Activated CD4-positive, alpha-beta T cell treated with anti-CD3 and anti-CD28 coated beads, Interleukin-2, amount 10 ng/mL, durations not matched to agents 24 days and 14 days (primary cell): ENCODE data around the gene SMIM9. TPM values are rescaled to one million over a fixed set of nuclear protein-coding genes. Genes with fewer than 3 reads are reported as not detected.

Experiments used
- DNase-seq: peaks from one replicate; pipeline ENCODE4 v3.0.0; 2022
- H3K27ac Mint-ChIP-seq: one replicate; pipeline ENCODE4 v1.8.0; 2022; ENCODE audit warnings: mild to moderate bottlenecking, mixed read lengths
- H3K27me3 Mint-ChIP-seq: one replicate; pipeline ENCODE4 v1.8.0; 2022; ENCODE audit warnings: mixed read lengths
- H3K36me3 Mint-ChIP-seq: one replicate; pipeline ENCODE4 v1.8.0; 2022; ENCODE audit warnings: low read depth, mild to moderate bottlenecking, mixed read lengths
- H3K4me1 Mint-ChIP-seq: one replicate; pipeline ENCODE4 v1.8.0; 2021; ENCODE audit warnings: mixed read lengths
- H3K4me3 Mint-ChIP-seq: one replicate; pipeline ENCODE4 v1.8.0; 2022; ENCODE audit warnings: mild to moderate bottlenecking, moderate library complexity, mixed read lengths
- H3K9me3 Mint-ChIP-seq: one replicate; pipeline ENCODE4 v1.8.0; 2021; ENCODE audit warnings: mixed read lengths
- intact Hi-C: fragments of 100-400 bp; cut with micrococcal nuclease; formaldehyde crosslinking; loops from one replicate; pipeline ENCODE4 v1.15.1; 2023
- total RNA-seq: library from RNA; stranded (reverse); gene quantifications from 2 replicates; pipeline ENCODE4 v1.2.3, GENCODE V29; 2022

Gene SMIM9
- total RNA-seq, 1 donor from 2014 or later, result not detected

- H3K27ac Mint-ChIP-seq, result peak within 1 kb of the TSS; percentile 74
- H3K4me3 Mint-ChIP-seq, result peak within 1 kb of the TSS; percentile 89
- peak; percentile 95 for DNase-seq
- no peaks in the 10 kb centered on the region for H3K27me3 Mint-ChIP-seq
- intact Hi-C loops, result loop anchor here (1.0 to 5.0 kb wide), 2 partner anchors 42 to 88 kb away; no protein-coding TSS in a partner anchor
- H3K36me3 Mint-ChIP-seq, result no peaks in the 10 kb centered on the region
- H3K4me1 Mint-ChIP-seq, result peaks cover 39% of the 10 kb centered on the region
- no peaks in the 10 kb centered on the region for H3K9me3 Mint-ChIP-seq
Measured at GRCh38 chrX:154804957-154805695, 29.3 kb downstream of the SMIM9 start, which contains the start of gene MPP1. Gene MPP1 (minus strand): TSS chrX:154805485. CDS start chrX:154805373, 112 bp downstream.

GRCh38 chrX:154804261-154804956, 30.1 kb downstream of the SMIM9 start:
- Mint-ChIP-seq H3K4me1 (peaks cover 46% of the 10 kb centered on the region), H3K36me3 (no peaks in the 10 kb centered on the region), H3K27me3 (no peaks in the 10 kb centered on the region), H3K4me3 (peak overlapping the region; percentile 89), H3K27ac (peak overlapping the region; percentile 74), H3K9me3 (no peaks in the 10 kb centered on the region)
- intact Hi-C loops, result loop anchor here (5.0 kb wide), 1 partner anchor 87 kb away; no protein-coding TSS in a partner anchor
- DNase-seq, result no peak

GRCh38 chrX:154802947-154803346, 31.5 kb downstream of the SMIM9 start:
- DNase-seq, result no peak
- Mint-ChIP-seq H3K36me3 (no peaks in the 10 kb centered on the region), H3K27ac (peak overlapping the region; percentile 58), H3K27me3 (no peaks in the 10 kb centered on the region), H3K4me1 (peaks cover 55% of the 10 kb centered on the region), H3K4me3 (peak overlapping the region; percentile 89), H3K9me3 (no peaks in the 10 kb centered on the region)
- intact Hi-C loops, result loop anchor here (5.0 kb wide), 1 partner anchor 86 kb away; no protein-coding TSS in a partner anchor

- Mint-ChIP-seq H3K36me3 (peaks cover 8% of the 10 kb centered on the region), H3K27ac (peak overlapping the region; percentile 94), H3K4me3 (peak overlapping the region; percentile 65), H3K9me3 (no peaks in the 10 kb centered on the region), H3K4me1 (peaks cover 59% of the 10 kb centered on the region), H3K27me3 (no peaks in the 10 kb centered on the region)
- no peak for DNase-seq
- intact Hi-C loops, result loop anchor here (5.0 kb wide), 1 partner anchor 83 kb away; no protein-coding TSS in a partner anchor
Measured at GRCh38 chrX:154800478-154801210, 33.8 kb downstream of the SMIM9 start.

- intact Hi-C loops, result loop anchor here (1.0 to 5.0 kb wide), 2 partner anchors 36 to 82 kb away; no protein-coding TSS in a partner anchor
- DNase-seq, result no peak
- peaks cover 57% of the 10 kb centered on the region for H3K4me1 Mint-ChIP-seq
- peak overlapping the region; percentile 52 for H3K4me3 Mint-ChIP-seq
- no peaks in the 10 kb centered on the region for H3K27me3 Mint-ChIP-seq
- H3K36me3 Mint-ChIP-seq, result peaks cover 8% of the 10 kb centered on the region
- H3K9me3 Mint-ChIP-seq, result no peaks in the 10 kb centered on the region
- H3K27ac Mint-ChIP-seq, result peak overlapping the region; percentile 94
Measured at GRCh38 chrX:154799556-154800348, 34.7 kb downstream of the SMIM9 start.

GRCh38 chrX:154797006-154797405, 37.5 kb downstream of the SMIM9 start:
- Mint-ChIP-seq H3K4me1 (peaks cover 40% of the 10 kb centered on the region), H3K27ac (no peak overlapping the region), H3K9me3 (no peaks in the 10 kb centered on the region), H3K27me3 (no peaks in the 10 kb centered on the region), H3K4me3 (no peak overlapping the region), H3K36me3 (peaks cover 8% of the 10 kb centered on the region)
- no peak for DNase-seq
- intact Hi-C loops, result no loop called here

GRCh38 chrX:154795016-154795415, 39.4 kb downstream of the SMIM9 start:
- H3K4me1 Mint-ChIP-seq, result peaks cover 28% of the 10 kb centered on the region
- no peak for DNase-seq
- peaks cover 16% of the 10 kb centered on the region for H3K36me3 Mint-ChIP-seq
- H3K27me3 Mint-ChIP-seq, result no peaks in the 10 kb centered on the region
- H3K9me3 Mint-ChIP-seq, result no peaks in the 10 kb centered on the region
- no peak overlapping the region for H3K4me3 Mint-ChIP-seq
- intact Hi-C loops, result no loop called here
- H3K27ac Mint-ChIP-seq, result no peak overlapping the region

GRCh38 chrX:154793084-154793795, 41.2 kb downstream of the SMIM9 start:
- Mint-ChIP-seq H3K9me3 (no peaks in the 10 kb centered on the region), H3K27me3 (no peaks in the 10 kb centered on the region), H3K4me1 (peaks cover 15% of the 10 kb centered on the region), H3K36me3 (peaks cover 24% of the 10 kb centered on the region), H3K27ac (no peak overlapping the region), H3K4me3 (no peak overlapping the region)
- intact Hi-C loops, result no loop called here
- DNase-seq, result no peak

GRCh38 chrX:154791939-154792338, 42.5 kb downstream of the SMIM9 start:
- Mint-ChIP-seq H3K9me3 (no peaks in the 10 kb centered on the region), H3K4me1 (peaks cover 10% of the 10 kb centered on the region), H3K36me3 (peaks cover 23% of the 10 kb centered on the region), H3K4me3 (no peak overlapping the region), H3K27me3 (no peaks in the 10 kb centered on the region), H3K27ac (no peak overlapping the region)
- intact Hi-C loops, result no loop called here
- no peak for DNase-seq

- Mint-ChIP-seq H3K27ac (no peak overlapping the region), H3K4me3 (no peak overlapping the region), H3K9me3 (no peaks in the 10 kb centered on the region), H3K27me3 (no peaks in the 10 kb centered on the region), H3K36me3 (peaks cover 21% of the 10 kb centered on the region), H3K4me1 (peaks cover 6% of the 10 kb centered on the region)
- intact Hi-C loops, result no loop called here
- DNase-seq, result no peak
Measured at GRCh38 chrX:154791467-154791866, 43.0 kb downstream of the SMIM9 start.

GRCh38 chrX:154785716-154786115, 48.7 kb downstream of the SMIM9 start:
- H3K4me1 Mint-ChIP-seq, result peaks cover 28% of the 10 kb centered on the region
- DNase-seq, result no peak
- H3K27ac Mint-ChIP-seq, result no peak overlapping the region
- H3K36me3 Mint-ChIP-seq, result peaks cover 37% of the 10 kb centered on the region
- H3K9me3 Mint-ChIP-seq, result no peaks in the 10 kb centered on the region
- no peaks in the 10 kb centered on the region for H3K27me3 Mint-ChIP-seq
- no peak overlapping the region for H3K4me3 Mint-ChIP-seq
- intact Hi-C loops, result no loop called here

GRCh38 chrX:154784149-154784995, 50.1 kb downstream of the SMIM9 start:
- no peak for DNase-seq
- no peaks in the 10 kb centered on the region for H3K27me3 Mint-ChIP-seq
- no peaks in the 10 kb centered on the region for H3K9me3 Mint-ChIP-seq
- peak overlapping the region; percentile 71 for H3K4me3 Mint-ChIP-seq
- H3K36me3 Mint-ChIP-seq, result peaks cover 32% of the 10 kb centered on the region
- intact Hi-C loops, result no loop called here
- peaks cover 28% of the 10 kb centered on the region for H3K4me1 Mint-ChIP-seq
- H3K27ac Mint-ChIP-seq, result peak overlapping the region; percentile 59
